NB4 (cell line): ENCODE measurements around the gene C2orf68.
"Not testable (repeated sequence)": the region's sequence is repeated elsewhere in the genome, so short reads cannot be mapped to it uniquely, and the experiment has no call there.

Source experiments
- DNase-seq: peaks from one replicate; pipeline ENCODE4 v3.0.0; 2010; ENCODE audit warnings: low read depth
- H3K4me3 ChIP-seq: one replicate; pipeline ENCODE4 v1.5.1; 2011; ENCODE audit warnings: mild to moderate bottlenecking, low read depth, low read length, moderate library complexity
- MYC ChIP-seq: IDR thresholded peaks from 2 replicates; pipeline ENCODE4 v1.6.1; 2011; ENCODE audit warnings: low read depth, low read length
- POLR2A ChIP-seq: IDR thresholded peaks from 2 replicates; pipeline ENCODE4 v1.6.1; 2011; ENCODE audit warnings: mild to moderate bottlenecking; ENCODE audit not compliant: insufficient read length; ENCODE audit errors: extremely low read depth
- TF ChIP-seq, protein P1 (sequence below): IDR thresholded peaks from 2 replicates; pipeline ENCODE4 v1.6.1; 2011; ENCODE audit warnings: low read depth, low read length
- TF ChIP-seq, protein P2 (sequence below): IDR thresholded peaks from one replicate; pipeline ENCODE4 v1.5.1; 2012; ENCODE audit warnings: low read depth, low read length

C2orf68 gene

DNA sequence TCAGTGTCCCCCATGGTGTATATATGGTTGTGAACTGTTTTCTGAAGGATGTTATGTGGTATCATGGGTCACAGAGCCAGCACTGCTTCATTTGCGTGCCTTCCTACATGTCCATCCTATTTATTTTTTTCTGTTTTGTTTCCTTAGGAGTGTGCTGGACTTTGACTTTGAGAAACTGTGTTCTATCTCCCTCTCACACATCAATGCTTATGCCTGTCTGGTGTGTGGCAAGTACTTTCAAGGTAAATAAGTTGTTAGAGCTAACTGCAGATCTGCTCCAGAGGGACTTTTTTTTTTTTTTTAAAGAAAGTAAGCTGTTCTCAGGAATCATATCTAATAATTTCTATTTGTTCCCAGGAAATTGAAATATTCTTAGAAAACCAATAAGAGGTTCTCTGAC, 9.5 kb upstream of the C2orf68 start:
- H3K4me3 ChIP-seq: no peak overlapping the region
- DNase-seq: no peak
- TF ChIP-seq POLR2A: no peak
- TF ChIP-seq MYC: no peak
- TF ChIP-seq, protein P1, sequence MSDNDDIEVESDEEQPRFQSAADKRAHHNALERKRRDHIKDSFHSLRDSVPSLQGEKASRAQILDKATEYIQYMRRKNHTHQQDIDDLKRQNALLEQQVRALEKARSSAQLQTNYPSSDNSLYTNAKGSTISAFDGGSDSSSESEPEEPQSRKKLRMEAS: no peak
- TF ChIP-seq, protein P2, sequence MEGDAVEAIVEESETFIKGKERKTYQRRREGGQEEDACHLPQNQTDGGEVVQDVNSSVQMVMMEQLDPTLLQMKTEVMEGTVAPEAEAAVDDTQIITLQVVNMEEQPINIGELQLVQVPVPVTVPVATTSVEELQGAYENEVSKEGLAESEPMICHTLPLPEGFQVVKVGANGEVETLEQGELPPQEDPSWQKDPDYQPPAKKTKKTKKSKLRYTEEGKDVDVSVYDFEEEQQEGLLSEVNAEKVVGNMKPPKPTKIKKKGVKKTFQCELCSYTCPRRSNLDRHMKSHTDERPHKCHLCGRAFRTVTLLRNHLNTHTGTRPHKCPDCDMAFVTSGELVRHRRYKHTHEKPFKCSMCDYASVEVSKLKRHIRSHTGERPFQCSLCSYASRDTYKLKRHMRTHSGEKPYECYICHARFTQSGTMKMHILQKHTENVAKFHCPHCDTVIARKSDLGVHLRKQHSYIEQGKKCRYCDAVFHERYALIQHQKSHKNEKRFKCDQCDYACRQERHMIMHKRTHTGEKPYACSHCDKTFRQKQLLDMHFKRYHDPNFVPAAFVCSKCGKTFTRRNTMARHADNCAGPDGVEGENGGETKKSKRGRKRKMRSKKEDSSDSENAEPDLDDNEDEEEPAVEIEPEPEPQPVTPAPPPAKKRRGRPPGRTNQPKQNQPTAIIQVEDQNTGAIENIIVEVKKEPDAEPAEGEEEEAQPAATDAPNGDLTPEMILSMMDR: no peak

DNA sequence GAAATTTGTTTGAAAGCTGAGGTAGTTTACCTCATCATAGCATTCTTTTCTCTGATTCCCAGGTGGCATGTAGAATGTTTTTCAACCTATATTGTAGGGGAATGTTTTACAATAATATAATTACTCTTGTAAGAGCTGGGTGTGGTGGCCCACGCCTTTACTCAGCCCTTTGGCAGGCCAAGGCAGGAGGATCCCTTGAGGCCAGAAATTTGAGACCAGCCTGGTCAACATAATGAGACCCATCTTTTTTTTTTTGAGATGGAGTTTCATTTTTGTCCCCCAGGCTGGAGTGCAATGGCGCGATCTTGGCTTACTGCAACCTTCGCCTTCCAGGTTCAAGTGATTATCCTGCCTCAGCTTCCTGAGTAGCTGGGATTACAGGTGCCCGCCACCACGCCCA, 7.8 kb upstream of the C2orf68 start:
- TF ChIP-seq, protein P1: no peak
- TF ChIP-seq, protein P2: no peak
- TF ChIP-seq MYC (no peak), POLR2A (no peak)
- H3K4me3 ChIP-seq: no peak overlapping the region
- DNase-seq: no peak

DNA sequence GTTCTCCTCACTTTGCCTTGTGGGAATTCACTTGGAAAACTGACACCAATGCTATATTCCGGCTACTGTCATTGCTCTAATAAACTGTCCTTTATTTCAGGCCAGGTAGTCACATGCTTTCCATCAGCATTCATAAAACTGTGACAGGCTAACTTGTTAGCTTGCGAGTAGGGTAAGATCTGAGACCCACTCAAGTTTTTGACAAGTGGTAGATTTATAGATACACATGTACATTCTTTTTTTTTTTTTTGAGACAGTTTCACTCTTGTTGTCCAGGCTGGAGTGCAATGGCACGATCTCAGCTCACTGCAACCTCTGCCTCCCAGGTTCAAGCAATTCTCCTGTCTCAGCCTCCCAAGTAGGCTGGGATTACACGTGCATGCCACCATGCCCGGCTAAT, 5.9 kb upstream of the C2orf68 start:
- not testable (repeated sequence) for DNase-seq
- peak overlapping the region; percentile 78 for H3K4me3 ChIP-seq

DNA sequence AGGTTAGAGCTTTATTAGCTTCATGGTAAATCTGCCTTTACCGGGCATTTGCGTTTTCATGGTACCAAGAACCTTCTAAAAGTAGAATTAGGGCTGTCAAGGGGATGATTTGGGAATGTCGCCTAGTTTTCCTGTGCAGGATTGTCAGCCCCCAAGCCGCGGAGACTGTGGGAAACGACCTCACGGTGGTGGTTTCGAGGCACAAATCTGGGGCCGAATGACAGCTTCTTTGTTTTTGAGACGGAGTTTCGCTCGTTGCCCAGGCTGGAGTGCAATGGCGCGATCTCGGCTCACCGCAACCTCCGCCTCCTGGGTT, 3.5 kb upstream of the C2orf68 start:
- no peak for TF ChIP-seq POLR2A
- no peak for DNase-seq

DNA sequence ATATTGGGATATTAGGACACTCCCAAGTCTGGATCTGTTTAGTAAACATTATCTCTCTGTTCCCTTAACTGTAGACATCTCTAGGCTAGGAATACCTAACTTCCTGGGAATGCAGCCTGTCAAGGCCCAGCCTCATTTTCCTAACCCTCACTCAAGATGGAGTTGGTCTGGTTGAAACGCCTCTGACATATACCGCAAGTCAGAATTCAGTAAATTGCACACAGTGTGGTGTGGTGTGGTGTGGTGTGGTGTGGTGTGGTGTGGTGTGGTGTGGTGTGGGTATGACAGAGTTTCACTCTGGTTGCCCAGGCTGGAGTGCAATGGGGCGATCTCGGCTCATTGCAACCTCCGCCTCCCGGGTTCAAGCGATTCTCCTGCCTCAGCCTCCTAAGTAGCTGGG, 2.9 kb upstream of the C2orf68 start:
- not testable (repeated sequence) for H3K4me3 ChIP-seq, DNase-seq

More for the DNA sequence above, 3.5 kb upstream of the C2orf68 start:
- no peak overlapping the region for H3K4me3 ChIP-seq

DNA sequence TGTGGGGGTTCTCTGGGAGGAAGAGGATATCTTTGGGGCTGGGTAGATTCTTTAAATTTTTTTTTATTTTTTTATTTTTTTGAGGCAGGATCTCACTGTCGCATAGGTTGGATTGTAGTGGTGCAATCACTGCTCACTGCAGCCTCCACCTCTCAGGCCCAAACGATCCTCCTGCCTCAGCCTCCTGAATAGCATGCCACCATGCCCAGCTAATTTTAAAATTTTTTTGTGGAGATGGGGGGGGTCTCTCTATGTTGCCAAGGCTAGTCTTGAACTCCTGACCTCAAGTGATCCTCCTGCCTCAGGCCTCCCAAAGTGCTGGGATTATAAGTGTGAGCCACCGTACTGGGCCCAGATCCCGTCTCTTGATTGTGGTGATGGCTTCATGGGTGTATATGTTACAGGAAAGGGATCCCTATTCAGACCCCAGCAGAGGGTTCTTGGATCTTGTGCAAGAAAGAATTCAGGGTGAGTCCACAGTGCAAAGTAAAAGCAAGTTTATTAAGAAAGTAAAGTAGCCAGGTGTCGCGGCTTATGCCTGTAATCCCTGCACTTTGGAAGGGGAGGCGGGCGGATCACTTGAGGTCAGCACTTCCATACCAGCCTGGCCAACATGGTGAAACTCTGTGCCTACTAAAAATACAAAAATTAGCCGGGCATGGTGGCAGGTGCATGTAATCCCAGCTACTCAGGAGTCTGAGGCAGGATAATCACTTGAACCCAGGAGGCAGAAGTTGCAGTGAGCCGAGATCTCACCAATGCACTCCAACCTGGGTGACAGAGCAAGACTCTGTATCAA, 2.0 kb upstream of the C2orf68 start:
- H3K4me3 ChIP-seq: no peak overlapping the region
- DNase-seq: no peak
- no peak for TF ChIP-seq MYC
- TF ChIP-seq, protein P1: no peak
- TF ChIP-seq POLR2A: no peak
- TF ChIP-seq, protein P2: no peak

DNA sequence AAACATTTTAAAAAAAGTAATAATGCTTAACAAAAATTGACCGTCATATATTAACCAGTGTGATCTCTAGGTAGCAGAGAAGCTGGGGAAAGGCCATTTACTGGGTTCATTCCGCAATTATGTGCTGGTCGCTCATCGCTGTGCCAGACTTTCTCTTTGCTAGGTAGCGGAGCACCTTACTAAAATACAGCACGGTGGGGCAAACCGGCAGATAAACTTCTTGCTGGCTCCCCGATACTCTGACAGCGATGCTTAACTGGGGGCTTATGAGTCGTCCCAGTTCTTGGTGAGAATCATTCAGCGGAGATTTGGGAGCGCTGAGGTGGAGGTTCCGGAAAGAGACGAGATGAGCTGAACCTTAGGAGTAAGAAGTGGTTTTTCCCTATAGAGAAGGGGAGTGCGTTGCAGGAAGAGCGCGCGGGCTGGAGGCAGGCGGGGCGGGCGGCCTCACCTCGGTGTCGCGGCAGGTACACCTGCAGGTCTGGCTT, 605 bp downstream of the C2orf68 start:
- DNase-seq: no peak
- peak overlapping the region; percentile 92 for H3K4me3 ChIP-seq
- TF ChIP-seq, protein P1: no peak
- TF ChIP-seq MYC (no peak), POLR2A (no peak)
- TF ChIP-seq, protein P2: no peak
